WTC11 (cell line): ENCODE measurements around the gene KCNN1.

Experiments used
- ATF3 ChIP-seq: sonication (generic); formaldehyde crosslinking; conservative IDR thresholded peaks from 2 replicates; pipeline ENCODE4 v1.8.1; 2022; ENCODE audit warnings: mild to moderate bottlenecking, missing genetic modification reagents
- CTCF ChIP-seq: fragments of 200-600 bp; IDR thresholded peaks from 2 replicates; pipeline ENCODE4 v1.8.0; 2022; ENCODE audit warnings: antibody characterized with exemption
- ESRRA ChIP-seq: sonication (generic); formaldehyde crosslinking; IDR thresholded peaks from 2 replicates; pipeline ENCODE4 v1.8.1; 2022; ENCODE audit warnings: mild to moderate bottlenecking, missing genetic modification reagents, borderline replicate concordance
- FOXJ3 ChIP-seq: sonication (generic); formaldehyde crosslinking; IDR thresholded peaks from 2 replicates; pipeline ENCODE4 v1.9.0; 2021; ENCODE audit warnings: missing genetic modification reagents, mild to moderate bottlenecking, borderline replicate concordance
- GRHL2 ChIP-seq: fragments of 250-450 bp; sonication (Bioruptor Pico); IDR thresholded peaks from 2 replicates; pipeline ENCODE4 v1.8.0; 2022; ENCODE audit warnings: mild to moderate bottlenecking, moderate library complexity; ENCODE audit not compliant: insufficient replicate concordance, severe bottlenecking
- IRF1 ChIP-seq: sonication (generic); formaldehyde crosslinking; IDR thresholded peaks from 2 replicates; pipeline ENCODE4 v1.8.0; 2023; ENCODE audit warnings: missing genetic modification reagents
- KAT7 ChIP-seq: sonication (generic); formaldehyde crosslinking; IDR thresholded peaks from 2 replicates; pipeline ENCODE4 v1.8.1; 2023; ENCODE audit warnings: missing genetic modification reagents, mild to moderate bottlenecking, borderline replicate concordance
- MAX ChIP-seq: sonication (generic); formaldehyde crosslinking; IDR thresholded peaks from 2 replicates; pipeline ENCODE4 v1.8.0; 2022; ENCODE audit warnings: mild to moderate bottlenecking, missing genetic modification reagents
- NR1H2 ChIP-seq: sonication (generic); formaldehyde crosslinking; IDR thresholded peaks from 2 replicates; pipeline ENCODE4 v1.9.0; 2021; ENCODE audit warnings: mild to moderate bottlenecking, moderate library complexity, missing genetic modification reagents
- TEAD1 ChIP-seq: sonication (generic); formaldehyde crosslinking; IDR thresholded peaks from 2 replicates; pipeline ENCODE4 v1.8.0; 2022; ENCODE audit warnings: mild to moderate bottlenecking, missing genetic modification reagents
- ZNF121 ChIP-seq: sonication (generic); formaldehyde crosslinking; IDR thresholded peaks from 2 replicates; pipeline ENCODE4 v1.8.0; 2023; ENCODE audit warnings: missing genetic modification reagents
- ZNF232 ChIP-seq: sonication (generic); formaldehyde crosslinking; IDR thresholded peaks from 2 replicates; pipeline ENCODE4 v1.8.0; 2022; ENCODE audit warnings: mild to moderate bottlenecking, missing genetic modification reagents
- ZNF396 ChIP-seq: fragments of 250-450 bp; sonication (Bioruptor Pico); IDR thresholded peaks from 2 replicates; pipeline ENCODE4 v1.8.0; 2021; ENCODE audit warnings: mild to moderate bottlenecking, moderate library complexity, borderline replicate concordance
- ZNF512 ChIP-seq: sonication (generic); formaldehyde crosslinking; IDR thresholded peaks from 2 replicates; pipeline ENCODE4 v1.8.1; 2022; ENCODE audit warnings: missing genetic modification reagents, borderline replicate concordance

- TF ChIP-seq CTCF, result no peak
- TF ChIP-seq GRHL2 (CRISPR knock-in tag), result no peak
- no peak for TF ChIP-seq ZNF396 (CRISPR knock-in tag)
- TF ChIP-seq ATF3 (CRISPR knock-in tag), result no peak
- TF ChIP-seq ZNF121 (CRISPR knock-in tag), result no peak
- TF ChIP-seq ZNF232 (CRISPR knock-in tag), result no peak
- TF ChIP-seq IRF1 (CRISPR knock-in tag), result no peak
- no peak for TF ChIP-seq KAT7 (CRISPR knock-in tag)
- no peak for TF ChIP-seq FOXJ3 (CRISPR knock-in tag)
- TF ChIP-seq TEAD1 (CRISPR knock-in tag), result no peak
- TF ChIP-seq ESRRA (CRISPR knock-in tag), result no peak
- no peak for TF ChIP-seq MAX (CRISPR knock-in tag)
- TF ChIP-seq ZNF512 (CRISPR knock-in tag), result no peak
- no peak for TF ChIP-seq NR1H2 (CRISPR knock-in tag)
These were observed 2.8 kb upstream of the KCNN1 start for GRCh38 chr19:17963936-17964691.
